Measurements from ENCODE around the gene NYAP2. TPM values are rescaled to one million over a fixed set of nuclear protein-coding genes. Genes with fewer than 3 reads are reported as not detected.

The NYAP2 gene
- total RNA-seq, 1 donor from 2014 or later, result not detected

GRCh38 chr2:225463449-225463848 lies 63.9 kb downstream of the NYAP2 start:
- no peak for TF ChIP-seq CTCF (IDR thresholded peaks at IDR 0.05; ENCODE audit: unreplicated experiment)
- Mint-ChIP-seq H3K27me3 (ENCODE audit: unreplicated experiment) (no peaks in the 10 kb centered on the region), H3K4me1 (ENCODE audit: unreplicated experiment) (peaks cover 19% of the 10 kb centered on the region), H3K9me3 (ENCODE audit: unreplicated experiment) (no peaks in the 10 kb centered on the region), H3K27ac (ENCODE audit: unreplicated experiment) (no peak overlapping the region), H3K36me3 (ENCODE audit: low read depth, unreplicated experiment) (no peaks in the 10 kb centered on the region), H3K4me3 (ENCODE audit: unreplicated experiment) (no peak overlapping the region)
- DNase-seq (ENCODE audit: low spot score), result no peak

GRCh38 chr2:225464346-225465025 lies 65.0 kb downstream of the NYAP2 start:
- H3K4me1 Mint-ChIP-seq (ENCODE audit: unreplicated experiment), result peaks cover 18% of the 10 kb centered on the region
- DNase-seq (ENCODE audit: low spot score), result no peak
- no peak overlapping the region for H3K4me3 Mint-ChIP-seq (ENCODE audit: unreplicated experiment)
- TF ChIP-seq CTCF (IDR thresholded peaks at IDR 0.05; ENCODE audit: unreplicated experiment), result no peak
- H3K27me3 Mint-ChIP-seq (ENCODE audit: unreplicated experiment), result no peaks in the 10 kb centered on the region
- no peak overlapping the region for H3K27ac Mint-ChIP-seq (ENCODE audit: unreplicated experiment)
- no peaks in the 10 kb centered on the region for H3K9me3 Mint-ChIP-seq (ENCODE audit: unreplicated experiment)
- H3K36me3 Mint-ChIP-seq (ENCODE audit: low read depth, unreplicated experiment), result no peaks in the 10 kb centered on the region

- H3K4me3 Mint-ChIP-seq (ENCODE audit: unreplicated experiment), result no peak overlapping the region
- no peaks in the 10 kb centered on the region for H3K9me3 Mint-ChIP-seq (ENCODE audit: unreplicated experiment)
- H3K4me1 Mint-ChIP-seq (ENCODE audit: unreplicated experiment), result peaks cover 18% of the 10 kb centered on the region
- no peaks in the 10 kb centered on the region for H3K36me3 Mint-ChIP-seq (ENCODE audit: low read depth, unreplicated experiment)
- TF ChIP-seq CTCF (IDR thresholded peaks at IDR 0.05; ENCODE audit: unreplicated experiment), result no peak
- H3K27ac Mint-ChIP-seq (ENCODE audit: unreplicated experiment), result no peak overlapping the region
- no peaks in the 10 kb centered on the region for H3K27me3 Mint-ChIP-seq (ENCODE audit: unreplicated experiment)
- DNase-seq (ENCODE audit: low spot score), result no peak
Observed at GRCh38 chr2:225465827-225466226, 66.3 kb downstream of the NYAP2 start.

GRCh38 chr2:225466891-225467604 lies 67.5 kb downstream of the NYAP2 start:
- Mint-ChIP-seq H3K36me3 (ENCODE audit: low read depth, unreplicated experiment) (no peaks in the 10 kb centered on the region), H3K4me1 (ENCODE audit: unreplicated experiment) (peaks cover 18% of the 10 kb centered on the region), H3K9me3 (ENCODE audit: unreplicated experiment) (no peaks in the 10 kb centered on the region), H3K27ac (ENCODE audit: unreplicated experiment) (no peak overlapping the region), H3K27me3 (ENCODE audit: unreplicated experiment) (no peaks in the 10 kb centered on the region), H3K4me3 (ENCODE audit: unreplicated experiment) (no peak overlapping the region)
- TF ChIP-seq CTCF (IDR thresholded peaks at IDR 0.05; ENCODE audit: unreplicated experiment), result no peak
- no peak for DNase-seq (ENCODE audit: low spot score)

GRCh38 chr2:225468131-225468530 lies 68.6 kb downstream of the NYAP2 start:
- Mint-ChIP-seq H3K4me3 (ENCODE audit: unreplicated experiment) (no peak overlapping the region), H3K4me1 (ENCODE audit: unreplicated experiment) (peaks cover 18% of the 10 kb centered on the region), H3K9me3 (ENCODE audit: unreplicated experiment) (no peaks in the 10 kb centered on the region), H3K27ac (ENCODE audit: unreplicated experiment) (peak overlapping the region; percentile 50), H3K36me3 (ENCODE audit: low read depth, unreplicated experiment) (no peaks in the 10 kb centered on the region), H3K27me3 (ENCODE audit: unreplicated experiment) (no peaks in the 10 kb centered on the region)
- no peak for DNase-seq (ENCODE audit: low spot score)
- TF ChIP-seq CTCF (IDR thresholded peaks at IDR 0.05; ENCODE audit: unreplicated experiment), result no peak

Data from endothelial cell (in vitro differentiated cells).